H4 (cell line): Measurements from ENCODE around the gene DALRD3. TPM values are rescaled to one million over a fixed set of nuclear protein-coding genes. Genes with fewer than 3 reads are reported as not detected.

Source experiments
- DNase-seq: peaks from one replicate; pipeline ENCODE4 v3.0.0-alpha.2; 2015; ENCODE audit warnings: low spot score
- total RNA-seq: library from RNA; depleted of rRNA; stranded (reverse); fragments of >200 nt; shearing (Covaris generic); gene quantifications from 2 replicates; pipeline ENCODE4 v1.2.3, GENCODE V29; 2014

The DALRD3 gene
- total RNA-seq, 1 experiment from 2014 or later = 31.4 TPM

DNA sequence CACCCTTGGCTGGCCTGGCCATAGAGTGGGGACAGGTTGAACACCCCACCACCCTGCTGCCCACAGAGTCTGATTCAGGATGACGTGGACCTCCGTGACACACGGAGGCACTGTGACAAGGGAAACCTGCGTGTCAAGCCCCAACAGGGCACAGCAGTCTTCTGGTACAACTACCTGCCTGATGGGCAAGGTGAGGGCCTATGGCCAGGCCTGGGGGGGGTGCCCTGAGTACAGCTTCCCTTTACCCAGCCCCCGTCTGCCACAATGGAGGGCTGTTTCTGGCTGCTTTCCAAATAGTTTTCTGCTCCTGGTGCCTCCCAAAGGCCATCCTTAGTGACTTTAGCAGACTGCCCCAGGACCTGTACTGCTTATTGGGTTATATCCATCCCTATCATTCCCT is 12.4 kb downstream of the DALRD3 start:
- no peak for DNase-seq

DNA sequence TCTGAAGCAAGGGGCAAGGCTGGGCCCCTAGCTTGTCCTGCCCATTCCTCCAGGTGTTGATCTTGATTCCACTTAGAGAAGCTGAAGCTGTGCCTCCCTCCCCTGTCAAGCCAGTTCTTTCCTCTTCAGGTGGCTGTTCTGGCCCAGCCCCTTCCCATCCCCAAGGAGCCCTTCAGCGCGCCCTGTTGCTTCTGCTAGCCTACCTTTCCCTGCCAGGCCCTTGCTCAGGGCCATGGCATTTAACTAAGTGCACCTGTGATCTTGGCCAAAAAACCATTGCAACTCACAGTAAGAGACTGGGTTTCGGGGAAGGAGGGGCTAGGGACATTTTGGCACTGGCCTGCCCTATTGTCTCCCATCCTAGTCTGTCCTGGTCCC is 13.1 kb downstream of the DALRD3 start:
- DNase-seq = no peak

DNA sequence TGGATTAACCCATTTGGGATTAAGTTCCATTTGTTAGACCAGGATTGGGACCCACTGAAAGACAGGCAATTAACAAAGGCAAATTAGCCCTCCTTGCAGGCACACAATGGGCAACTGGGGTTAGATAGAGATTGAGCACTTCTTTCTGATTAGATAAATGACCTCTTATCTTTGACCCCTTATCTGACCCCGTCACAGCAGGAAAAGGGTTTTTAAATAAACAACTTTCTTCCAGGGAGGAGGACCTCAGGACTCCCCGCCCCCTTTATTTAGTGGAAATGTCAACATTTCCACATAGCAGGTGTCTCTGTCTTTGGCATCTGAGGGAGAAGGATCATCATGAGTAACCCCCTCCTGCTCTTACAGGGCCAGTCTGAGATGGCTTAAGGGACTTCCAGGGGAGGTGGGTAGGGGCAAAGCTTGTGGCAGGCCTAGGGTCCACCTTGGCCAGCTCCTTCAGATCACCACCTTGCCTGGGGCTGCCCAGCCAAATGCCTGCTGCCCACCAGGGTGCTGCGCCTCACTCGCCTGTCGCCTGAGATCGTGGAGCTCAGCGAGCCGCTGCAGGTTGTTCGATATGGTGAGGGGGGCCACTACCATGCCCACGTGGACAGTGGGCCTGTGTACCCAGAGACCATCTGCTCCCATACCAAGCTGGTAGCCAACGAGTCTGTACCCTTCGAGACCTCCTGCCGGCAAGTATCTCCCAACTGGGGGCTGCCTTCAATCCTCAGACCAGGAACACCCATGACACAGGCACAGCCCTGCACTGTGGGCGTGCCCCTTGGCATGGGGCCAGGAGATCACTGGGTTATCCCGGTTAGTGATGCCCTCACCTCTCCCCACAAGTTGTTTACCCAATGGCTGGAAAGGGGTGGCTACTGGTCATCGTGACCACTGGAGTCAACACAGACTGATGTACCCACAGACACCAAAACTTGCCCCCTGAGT is 13.8 kb downstream of the DALRD3 start:
- DNase-seq = no peak

DNA sequence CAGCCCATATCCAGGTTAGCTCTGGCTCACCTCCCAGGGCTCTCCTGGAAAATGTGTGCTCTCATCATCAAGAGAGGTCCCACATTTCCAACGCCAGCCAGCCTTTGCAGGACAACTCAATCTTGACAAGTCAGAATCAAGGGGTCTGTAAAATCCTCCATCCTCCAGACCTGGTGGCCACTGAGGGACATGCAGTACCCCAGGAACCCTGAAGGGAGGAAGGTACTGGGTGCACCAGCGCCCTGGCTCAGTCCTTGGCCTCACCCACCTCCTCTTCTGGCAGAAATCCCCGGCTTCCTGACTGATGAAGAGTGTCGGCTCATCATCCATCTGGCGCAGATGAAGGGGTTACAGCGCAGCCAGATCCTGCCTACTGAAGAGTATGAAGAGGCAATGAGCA is 17.2 kb downstream of the DALRD3 start:
- DNase-seq = no peak

DNA sequence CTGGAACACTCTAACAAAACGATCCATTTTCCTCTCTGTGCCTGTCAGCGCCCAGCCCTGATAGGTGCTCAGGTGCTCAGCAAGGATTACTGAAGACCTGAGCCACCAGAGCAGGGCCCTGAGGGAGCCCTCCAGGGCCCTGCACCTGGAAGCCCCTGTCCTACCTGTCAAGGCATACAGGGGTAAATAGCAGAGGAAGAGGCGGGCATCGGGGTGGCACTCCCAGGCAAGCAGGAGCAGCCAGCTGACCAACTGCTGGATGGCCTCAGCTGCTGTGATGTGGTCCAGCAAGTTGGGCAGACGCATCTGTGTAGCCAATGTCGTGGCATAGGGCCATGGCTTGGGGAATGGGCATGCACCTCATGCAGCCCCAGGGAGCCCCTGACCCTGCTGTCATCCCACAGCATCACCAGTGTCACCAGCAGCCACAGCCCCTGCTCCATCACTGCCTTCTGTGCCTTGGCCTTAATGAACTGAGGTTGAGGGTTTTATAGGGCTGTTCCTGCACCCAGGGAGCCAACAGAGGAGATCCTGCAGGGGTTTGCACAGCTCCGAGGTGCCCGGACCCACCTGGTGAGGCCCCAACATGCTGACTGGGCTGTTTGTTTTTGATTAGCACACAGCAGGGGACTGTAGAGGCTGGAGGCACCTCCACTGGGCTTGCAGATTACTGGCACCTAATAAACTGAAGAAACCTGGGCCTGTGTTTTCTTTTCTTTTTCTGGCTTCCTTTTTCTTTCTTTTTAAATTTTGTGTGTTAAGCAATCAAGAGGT is 19.1 kb downstream of the DALRD3 start:
- no peak for DNase-seq

DNA sequence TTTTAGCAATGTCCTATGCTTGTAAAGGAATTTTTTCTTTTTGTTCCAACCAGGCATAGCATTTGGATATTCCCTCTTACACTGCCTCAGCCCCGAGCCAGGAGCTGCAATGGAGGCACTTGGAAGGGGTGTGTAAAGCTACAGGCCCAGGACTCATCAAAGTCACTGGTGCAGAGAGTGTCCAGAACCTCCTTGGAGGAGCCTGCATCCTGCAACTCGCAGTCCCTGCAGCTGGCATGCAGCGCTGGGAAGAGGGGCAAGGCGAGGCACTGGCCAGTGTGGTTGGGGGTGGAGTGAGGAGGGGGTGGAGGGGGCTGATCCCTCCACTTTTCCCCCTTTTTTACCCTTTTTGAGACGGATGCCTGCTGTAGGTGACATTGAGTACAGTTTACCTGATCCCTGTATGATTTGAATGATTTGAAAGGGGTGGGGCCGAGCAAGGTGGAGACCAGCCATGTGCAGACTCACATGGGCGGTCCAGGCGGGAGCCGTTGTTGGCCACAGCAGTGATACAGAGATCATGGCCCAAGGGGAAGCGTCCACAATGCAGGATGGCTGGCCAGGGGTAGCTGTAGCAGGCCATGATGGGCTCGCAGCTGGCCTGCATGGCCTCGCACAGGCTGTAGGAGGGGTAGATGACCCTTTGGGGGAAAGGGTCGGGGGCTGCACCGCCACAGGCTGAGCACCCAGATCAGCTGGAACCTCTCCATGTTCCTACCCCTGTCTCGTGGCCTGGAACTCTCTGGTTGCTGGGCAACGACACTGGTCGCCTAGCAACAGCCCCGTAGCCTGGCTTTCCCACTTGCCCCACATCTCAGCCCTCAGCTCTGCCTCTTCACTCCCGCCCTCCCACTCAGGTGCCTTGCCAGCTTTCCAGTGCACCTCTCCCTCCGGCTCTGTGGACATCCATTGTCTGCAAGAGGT is 20.4 kb downstream of the DALRD3 start:
- DNase-seq = no peak

DNA sequence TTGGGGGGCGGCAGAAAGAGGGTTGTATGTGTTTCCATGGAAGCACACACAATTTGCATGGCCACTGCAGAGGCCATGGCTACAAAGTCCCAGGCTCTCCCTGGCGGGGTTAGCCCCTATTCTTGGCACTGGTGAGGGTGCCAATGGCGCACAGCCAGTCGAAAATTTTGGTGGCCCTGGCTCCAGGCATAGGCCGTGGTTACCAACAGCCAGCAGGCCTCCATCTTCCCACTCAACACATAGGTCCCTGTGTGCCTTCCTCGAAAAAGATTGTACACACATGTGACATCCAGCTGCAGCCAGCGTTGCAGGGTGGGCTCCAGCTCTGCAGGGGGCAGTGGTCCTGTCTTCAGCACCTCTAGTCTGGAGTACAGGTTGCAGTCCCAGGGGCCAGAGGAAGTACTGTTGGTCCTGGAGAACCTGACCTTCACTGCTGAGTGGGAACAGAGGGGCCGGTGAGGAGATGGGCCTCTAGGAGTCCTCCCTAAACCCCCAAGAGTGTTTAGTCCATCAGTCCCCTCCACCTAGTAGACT is 21.2 kb downstream of the DALRD3 start:
- DNase-seq = no peak

DNA sequence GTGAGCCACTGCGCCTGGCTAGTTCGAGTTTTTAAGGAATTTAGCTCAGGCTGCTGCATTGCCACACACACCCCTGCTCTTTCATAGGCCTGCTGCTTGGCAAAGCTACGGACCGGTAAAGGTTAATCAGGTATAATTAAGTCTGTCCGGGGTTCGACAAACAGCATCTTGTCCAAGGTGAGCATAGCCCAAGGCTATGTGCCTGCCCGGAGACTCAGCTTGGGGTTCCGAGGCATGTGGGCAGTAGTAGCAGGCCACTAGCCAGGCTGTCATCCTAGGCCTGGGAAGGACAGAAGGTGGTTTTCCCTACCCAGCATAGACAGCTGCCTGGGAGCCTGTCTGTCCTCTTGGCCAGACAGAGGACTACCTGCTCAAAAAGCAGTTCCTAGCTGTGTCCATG is 21.7 kb downstream of the DALRD3 start:
- DNase-seq = no peak

DNA sequence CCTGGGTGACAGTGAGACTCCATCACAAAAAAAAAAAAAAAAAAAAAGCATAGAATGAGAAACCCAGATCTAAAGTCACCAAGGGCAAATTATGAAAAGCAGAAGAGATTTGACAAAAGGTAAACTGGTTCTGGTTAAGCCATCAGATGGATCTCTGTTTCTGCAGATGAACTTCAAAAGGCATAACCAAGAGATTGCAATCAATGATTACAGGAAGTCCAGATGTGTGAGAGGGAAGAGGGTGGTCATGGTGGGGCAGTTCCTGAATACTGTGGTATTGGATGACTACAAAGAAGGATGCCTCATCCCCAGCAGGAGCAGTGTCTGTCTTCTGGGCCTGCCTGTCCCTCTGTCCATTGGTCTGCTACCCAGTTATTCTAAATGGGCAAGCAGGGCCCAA is 24.5 kb downstream of the DALRD3 start:
- no peak for DNase-seq

DNA sequence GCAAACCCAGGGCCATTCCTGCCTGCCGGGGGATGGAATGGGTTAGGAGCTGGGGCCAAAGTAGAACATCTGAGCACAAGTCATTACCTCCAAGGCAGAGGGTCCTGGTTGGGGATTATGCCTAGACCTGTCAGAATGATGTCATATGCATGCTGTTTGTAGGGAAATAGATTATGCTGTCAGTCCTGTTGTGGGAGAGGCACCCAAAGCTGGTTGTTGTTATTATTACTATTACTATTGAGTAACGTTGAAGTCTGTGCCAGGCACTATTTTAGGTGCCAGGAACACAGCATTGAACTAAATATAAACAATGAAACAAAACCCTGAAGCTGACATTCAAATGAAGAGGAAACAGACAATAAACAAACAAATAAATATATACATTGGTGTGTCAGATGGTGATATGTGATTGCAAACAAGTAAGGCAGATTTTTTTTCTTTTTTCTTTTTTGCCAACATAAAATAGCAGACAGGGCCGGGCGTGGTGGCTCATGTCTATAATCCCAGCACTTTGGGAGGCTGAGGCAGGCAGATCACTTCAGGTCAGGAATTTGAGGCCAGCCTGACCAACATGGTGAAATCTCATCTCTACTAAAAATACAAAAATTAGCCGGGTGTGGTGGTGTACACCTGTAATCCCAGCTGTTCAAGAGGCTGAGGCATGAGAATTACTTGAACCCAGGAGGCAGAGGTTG is 26.4 kb downstream of the DALRD3 start:
- no peak for DNase-seq

DNA sequence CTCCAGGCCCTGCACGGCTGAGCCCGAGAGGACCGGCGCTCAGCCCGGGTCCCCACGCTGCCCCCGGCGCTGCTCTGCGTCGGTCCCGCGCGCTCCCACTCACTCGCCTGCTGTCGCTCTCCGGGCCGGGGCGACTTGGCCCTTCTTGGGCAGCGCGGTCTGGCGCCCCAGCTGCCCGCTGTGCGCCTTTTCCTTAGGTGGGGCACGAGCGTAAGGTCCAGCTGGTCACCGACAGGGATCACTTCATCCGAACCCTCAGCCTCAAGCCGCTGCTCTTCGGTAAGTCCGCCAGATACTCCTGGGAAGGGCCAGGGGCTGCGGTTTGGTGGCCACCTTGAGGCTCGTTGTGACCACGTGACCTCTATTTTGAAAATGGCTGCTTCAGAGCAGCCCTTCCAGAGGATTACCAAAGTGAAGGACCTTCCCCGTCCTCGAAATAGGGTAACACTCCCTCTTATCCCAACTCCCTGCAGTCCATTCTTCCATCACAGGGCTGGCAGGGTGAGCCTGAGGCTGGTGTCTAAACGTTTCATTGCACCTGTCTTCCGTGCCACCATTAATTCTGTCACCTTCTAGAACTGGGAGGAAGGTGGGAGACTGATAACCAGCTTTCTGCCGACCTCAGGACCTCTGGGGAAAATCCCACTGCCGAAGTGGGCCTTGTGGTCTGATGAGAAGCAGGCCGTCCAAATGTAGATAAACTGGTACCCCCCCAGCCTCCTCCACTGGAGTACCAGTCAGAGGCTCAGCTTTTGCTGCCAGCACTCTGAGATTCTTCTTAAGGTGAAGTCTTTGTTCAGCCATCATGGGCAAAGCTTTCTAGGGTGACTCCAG is 27.5 kb downstream of the DALRD3 start:
- DNase-seq = no peak

DNA sequence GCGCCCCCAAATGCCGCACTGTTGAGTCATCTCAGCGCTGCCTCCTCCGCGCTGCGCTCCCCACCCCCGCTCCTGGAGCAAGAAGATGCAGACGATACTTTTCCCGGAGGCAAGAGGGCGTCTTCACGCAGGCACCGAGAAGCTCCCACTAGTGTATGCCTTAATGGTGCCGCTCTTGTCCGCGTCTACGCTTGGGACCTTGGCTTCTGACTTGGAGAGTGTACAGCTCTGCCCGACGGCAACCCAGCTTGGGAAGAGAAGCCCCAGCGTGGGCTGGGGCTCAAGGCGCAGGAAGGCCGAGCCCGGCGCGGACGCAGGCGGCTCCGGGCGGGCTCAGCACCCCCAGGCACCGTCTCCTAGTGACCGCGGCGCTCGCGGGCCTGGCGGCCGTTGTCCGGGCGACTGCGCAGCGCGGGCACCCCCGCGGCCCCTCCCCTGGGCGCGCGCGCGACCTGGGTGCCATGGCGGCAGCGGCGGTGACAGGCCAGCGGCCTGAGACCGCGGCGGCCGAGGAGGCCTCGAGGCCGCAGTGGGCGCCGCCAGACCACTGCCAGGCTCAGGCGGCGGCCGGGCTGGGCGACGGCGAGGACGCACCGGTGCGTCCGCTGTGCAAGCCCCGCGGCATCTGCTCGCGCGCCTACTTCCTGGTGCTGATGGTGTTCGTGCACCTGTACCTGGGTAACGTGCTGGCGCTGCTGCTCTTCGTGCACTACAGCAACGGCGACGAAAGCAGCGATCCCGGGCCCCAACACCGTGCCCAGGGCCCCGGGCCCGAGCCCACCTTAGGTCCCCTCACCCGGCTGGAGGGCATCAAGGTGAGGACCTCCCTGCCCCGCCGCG is 28.4 kb downstream of the DALRD3 start, which contains the start of gene P4HTM:
Gene P4HTM, plus strand, starts transcription at position 446 of the 840 bp plus-strand sequence. Its CDS starts 16 bp downstream, at position 462.
- peak; percentile 79 for DNase-seq

DNA sequence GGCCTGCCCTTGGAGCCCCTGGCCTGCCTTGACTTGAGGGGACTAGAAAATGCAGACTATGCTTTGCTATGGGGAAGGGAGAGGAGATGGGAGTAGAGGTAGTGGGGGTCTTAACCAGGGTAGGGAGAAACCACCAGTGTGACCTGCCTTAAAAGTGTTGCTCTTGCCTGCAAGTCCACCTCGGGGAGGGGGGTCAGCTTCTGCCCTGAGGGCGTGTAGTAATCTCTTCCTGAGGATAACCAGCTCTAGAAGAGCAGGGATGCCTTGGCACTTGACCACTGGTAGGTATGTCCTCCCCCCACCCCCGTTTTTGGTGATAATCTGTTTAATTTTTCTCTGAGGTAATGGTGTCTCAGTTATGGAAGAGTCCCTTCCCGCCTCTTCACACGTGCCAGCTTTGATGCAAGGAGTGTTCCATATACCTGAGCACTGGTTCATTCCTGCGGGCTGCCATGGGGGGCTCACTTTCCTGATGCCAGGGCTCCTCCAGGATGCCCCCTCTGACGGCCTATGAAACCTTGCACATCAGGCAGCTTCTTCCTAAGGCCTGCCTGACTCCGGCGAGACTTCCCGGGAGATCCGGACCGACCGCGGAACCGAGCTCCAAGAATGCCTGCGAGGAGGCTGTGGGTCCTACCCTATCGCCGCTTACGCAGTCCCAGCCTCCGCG is 29.1 kb downstream of the DALRD3 start:
- no peak for DNase-seq

DNA sequence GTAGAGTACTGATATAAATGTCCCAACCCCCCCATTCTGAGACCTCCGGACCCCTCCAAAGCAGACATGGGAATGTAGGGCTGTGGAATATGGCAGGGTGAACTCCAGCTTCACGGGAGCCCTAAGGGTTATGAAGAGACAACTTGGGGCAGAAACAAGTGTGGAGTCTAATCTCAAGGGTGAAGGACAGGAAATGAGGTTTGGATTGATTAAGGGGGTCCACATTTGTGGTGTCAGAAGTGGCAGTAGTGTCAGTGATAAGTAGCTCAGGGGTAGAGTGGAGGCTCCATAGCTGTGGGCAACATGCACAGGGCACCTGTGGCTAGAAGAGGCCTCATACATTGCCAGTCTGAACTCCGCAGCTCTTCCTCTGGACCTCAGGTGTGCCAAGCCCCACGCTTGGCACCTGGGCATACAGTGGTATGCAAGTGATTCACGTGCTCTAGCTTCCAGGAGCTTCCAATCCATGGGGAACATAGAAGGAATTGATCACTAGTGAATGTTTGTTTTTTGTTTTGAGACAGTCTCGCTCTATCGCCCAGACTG is 32.5 kb downstream of the DALRD3 start:
- no peak for DNase-seq

DNA sequence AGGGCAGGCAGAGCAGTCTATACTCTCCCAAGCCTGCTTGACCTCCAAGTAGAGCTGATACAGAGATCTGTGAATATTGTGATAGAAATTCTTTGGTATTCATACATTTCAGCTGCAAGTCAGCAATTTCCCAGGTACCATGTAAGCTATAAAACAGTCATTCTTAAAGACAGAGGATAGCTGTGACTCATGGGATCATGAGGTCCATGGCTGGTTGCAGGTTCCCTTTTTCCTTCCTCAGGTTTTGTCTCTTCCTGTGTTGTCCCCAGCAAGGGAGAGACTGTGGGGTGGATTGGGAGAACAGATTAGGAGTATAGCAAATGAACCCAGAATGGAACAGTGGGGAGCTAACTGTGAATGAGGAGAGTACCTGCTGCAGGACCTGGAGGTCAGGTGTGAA is 33.7 kb downstream of the DALRD3 start:
- DNase-seq = no peak

DNA sequence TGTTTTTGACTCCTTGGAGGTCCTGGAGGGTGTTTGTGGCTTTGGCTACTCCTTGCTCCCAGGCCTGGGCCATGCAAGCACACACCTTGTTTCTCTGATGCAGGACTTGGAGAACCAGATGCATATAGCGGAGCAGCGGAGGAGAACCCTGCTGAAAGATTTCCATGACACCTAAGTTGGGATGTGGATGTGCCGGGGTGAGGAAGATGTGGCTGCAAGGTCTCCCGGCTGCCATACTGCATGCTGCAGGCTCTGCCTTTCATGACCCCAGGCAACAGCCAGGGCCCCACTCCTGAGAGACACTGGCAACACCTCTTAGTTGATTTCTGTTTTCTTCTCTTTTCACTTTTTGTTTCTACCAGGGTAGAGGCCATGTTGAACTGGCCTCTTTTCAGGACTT is 35.3 kb downstream of the DALRD3 start:
- no peak for DNase-seq

DNA sequence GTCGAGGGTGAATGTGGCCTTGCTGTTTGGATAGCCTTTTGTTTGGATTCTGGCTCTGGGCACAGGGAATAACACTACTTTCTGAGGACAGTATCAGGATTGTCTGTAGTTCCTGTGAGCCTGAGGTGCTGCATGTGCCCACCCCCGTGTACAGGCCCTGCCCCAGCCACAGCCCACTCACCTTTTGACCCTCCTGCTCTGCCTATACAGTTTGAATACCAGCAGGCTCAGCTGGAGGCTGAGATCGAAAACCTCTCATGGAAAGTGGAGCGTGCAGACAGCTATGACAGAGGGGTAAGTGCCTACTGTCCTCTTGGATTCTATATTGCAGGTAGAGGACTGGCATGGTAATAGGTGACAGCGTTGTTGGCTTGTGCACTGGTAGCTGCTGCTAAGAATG is 35.7 kb downstream of the DALRD3 start:
- DNase-seq = no peak

DNA sequence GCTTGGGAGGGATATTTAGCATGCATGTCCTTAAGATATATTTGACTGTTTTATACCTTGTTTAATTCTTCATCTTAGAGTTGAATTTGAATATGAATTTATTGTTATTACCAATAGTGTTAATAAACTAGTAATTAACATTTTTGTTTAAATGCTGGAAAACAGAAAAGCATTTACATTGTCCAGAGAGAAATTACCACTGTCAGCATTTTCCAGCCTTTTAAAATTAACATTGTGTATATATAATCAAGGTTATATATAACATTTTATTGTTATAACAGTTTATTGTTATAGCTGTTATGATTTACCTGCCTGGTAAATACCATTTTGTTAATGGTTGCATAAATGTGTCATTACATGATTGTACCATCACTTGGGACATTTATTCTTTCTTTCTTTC is 36.4 kb downstream of the DALRD3 start:
- no peak for DNase-seq
